ENCODE measurements around the gene TMEM129.
A peak's percentile ranks its signal among the peaks of the same experiment; 100 is the strongest.

Gene TMEM129

DNA sequence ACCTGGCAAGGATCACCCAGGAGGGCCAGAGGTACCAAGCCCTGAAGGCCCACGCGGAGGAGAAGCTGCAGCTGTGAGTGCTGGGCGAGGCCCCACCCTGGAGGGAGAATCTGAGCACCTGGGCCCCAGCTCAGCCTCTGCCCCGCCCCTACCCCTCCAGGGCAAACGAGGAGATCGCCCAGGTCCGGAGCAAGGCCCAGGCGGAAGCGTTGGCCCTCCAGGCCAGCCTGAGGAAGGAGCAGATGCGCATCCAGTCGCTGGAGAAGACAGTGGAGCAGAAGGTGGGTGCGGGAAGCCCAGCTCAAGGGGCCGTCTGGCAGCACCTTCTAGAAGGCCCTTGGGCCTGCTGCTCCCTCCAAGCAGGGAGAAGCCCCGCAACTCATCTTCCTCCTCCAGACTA is 23.4 kb upstream of the TMEM129 start:
- DNase-seq (ENCODE audit: low read depth): no peak

DNA sequence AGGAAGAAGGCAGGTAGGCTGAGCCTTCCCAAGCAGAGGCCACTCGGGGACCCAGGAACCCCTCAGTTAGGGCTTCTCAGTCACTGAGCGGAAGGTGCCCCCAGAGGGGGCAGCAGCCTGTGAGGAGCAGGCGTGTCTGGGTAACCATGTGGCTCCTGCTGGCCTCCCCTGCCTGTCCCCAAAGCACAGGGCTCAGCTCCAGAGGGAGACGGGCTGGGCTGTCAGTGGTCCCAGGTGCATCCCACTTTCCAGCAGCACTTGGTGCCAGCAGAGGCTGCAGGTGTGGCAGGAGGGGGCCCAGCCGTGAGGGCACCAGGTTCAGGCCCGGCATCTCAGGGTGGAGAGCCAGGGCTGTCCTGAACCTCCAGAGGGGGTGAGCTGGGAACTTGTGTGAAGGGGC is 22.9 kb upstream of the TMEM129 start:
- no peak for DNase-seq (ENCODE audit: low read depth)

DNA sequence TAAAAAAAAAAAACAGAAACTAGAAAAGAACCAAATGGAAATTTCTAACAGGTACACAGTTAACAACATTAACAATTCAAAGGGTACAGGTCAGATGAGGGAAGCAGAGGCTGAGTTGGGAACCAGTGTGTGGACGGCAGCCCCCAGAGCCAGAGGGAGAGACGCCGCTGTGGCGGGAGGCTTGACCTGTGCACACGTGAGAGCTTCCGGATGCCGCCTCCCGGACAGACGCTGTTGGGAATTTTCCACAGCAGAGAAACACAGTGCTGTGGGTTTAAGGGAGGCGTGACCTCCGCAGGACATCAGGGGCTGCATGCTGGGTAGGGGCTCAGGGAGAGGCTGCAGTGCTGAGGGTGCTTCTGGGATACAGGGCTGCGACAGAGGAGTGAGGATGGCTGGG is 22.4 kb upstream of the TMEM129 start:
- DNase-seq (ENCODE audit: low read depth): no peak

DNA sequence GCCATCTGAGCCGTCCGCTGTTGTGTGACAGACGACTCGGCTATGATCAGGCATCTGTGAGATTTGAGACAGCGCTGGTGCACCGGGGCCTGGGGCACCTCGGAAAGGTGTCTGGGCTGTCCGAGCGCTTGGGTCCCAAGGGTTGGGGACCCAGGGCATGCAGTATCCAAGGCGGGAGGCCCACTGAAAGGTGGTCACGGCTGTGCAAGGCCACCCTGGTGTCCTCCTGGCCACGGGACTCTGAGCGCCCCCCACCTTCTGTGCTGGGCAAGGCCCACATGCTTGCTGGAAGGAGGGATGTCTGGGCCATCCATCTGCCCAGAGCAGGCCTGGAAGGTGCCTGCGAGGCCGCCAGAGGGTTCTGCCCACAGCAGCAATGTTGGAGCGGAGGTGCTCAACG is 20.1 kb upstream of the TMEM129 start:
- DNase-seq (ENCODE audit: low read depth): no peak

DNA sequence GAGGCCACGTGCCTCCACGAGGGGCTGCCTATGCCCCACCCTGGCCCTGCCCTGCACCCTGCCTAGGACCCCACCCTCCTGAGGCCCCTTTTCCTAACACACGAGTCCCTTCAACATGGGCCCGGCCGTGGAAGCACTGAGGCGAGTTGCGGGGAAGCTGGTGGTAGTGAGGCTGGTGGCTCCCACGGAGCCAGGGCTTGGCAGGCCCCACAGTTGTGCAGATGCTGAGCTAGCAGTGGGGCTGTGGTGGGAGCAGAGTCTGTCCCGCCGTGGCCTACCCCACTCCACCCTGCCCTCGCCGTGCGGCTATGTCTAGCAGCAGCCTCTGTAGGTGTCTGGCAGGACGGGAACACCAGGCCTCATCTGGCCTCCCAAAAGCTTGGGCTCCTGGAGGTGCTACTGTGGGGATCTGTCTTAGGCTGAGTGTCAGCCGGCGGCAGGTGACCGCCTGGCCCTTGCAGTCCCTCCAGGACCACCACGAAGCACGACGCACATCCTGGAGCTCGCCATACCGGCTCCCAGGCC is 19.0 kb upstream of the TMEM129 start:
- no peak for DNase-seq (ENCODE audit: low read depth)

DNA sequence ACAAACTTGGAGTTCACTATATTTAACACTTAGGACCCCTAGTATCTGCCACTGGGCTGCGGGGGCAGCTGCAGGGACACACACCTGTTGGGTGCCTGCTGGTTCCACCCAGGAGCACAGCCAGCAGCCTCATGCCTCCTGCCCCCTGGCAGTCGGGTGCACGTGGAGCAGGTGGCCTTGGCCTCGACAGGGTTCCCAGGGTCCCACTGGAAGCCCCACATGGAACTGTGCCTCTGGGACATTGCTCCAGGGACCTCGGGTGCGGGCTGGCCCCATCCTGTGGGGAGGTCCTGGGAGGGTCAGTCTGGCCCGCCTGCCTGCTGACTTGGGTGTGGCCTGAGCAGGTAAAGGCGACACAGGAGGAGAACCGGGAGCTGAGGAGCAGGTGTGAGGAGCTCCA is 18.2 kb upstream of the TMEM129 start:
- DNase-seq (ENCODE audit: low read depth): no peak

DNA sequence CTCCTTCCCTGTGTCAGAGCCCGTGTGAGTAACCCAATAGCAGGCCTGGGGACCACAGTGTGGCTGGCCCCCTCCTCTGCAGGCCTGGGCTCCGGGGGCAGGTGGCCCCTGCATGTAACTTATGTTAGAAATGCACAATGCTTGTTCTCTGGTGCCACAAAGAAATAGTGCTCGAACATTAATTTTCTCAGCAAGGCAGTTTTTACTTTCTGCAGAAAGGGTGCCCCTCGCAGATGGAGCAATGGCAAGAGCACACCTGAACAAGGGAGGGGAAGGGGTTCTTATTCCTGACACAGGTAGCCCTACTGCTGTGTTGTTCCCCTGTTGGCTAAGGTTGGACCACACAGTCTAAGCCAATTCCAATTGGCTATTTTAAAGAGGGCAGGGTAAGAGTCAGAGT is 17.3 kb upstream of the TMEM129 start:
- no peak for DNase-seq (ENCODE audit: low read depth)

DNA sequence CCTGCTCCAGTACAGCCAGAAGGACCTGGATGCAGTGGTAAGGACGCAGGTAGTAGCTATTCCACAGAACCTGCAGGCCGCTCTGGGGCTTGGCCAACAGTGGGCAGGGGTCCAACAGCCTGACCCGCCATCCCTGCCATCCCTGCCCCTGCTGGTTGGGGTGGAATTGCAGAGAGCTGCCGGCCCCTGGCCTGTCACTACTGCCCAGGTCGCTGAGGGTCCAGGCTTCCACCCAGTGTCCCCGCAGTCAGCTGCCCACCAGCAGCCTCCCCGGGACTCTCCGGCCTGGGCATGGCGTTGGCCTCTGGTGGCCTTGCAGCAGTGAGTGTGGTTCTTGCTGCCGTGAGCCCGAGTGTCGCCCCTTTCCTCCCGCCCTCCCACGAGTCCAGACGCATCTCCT is 16.5 kb upstream of the TMEM129 start:
- DNase-seq (ENCODE audit: low read depth): no peak

DNA sequence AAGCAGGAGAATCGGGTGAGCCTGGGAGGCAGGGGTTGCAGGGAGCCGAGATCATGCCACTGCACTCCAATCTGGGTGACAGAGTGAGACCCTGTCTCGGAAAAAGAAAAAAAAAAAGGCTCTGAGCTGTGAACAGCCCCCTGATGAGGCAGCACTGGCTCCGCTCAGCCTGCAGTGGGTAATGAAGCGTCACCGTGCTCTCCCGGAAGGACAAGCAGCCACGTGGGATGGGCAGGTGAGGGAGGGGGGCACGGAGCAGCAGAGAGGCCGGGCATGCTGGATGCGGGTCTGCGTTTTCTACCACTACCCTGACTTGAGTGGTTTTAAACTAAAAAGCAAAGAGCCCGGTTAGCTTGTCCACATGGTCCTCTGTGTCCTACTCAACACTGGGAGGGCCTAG is 15.7 kb upstream of the TMEM129 start:
- DNase-seq (ENCODE audit: low read depth): no peak

DNA sequence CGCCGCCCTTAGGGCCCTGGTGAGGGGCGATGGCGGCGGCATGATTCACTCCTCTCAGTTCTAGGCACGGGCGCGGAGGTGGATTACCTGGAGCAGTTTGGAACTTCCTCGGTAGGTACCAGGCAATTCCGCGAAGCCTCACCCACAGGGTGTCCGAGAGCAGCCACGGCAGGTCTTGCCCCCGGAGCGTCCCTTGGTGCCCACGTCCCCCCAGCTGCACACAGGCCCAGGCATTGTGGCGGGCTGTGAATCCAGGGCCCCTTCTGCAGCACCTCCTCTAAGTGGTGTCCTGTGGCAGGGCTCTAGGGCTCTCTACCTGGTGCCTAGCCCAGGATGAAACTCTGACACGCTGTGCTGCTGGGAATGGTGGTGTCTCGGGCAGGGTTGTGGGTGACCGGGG is 14.1 kb upstream of the TMEM129 start:
- DNase-seq (ENCODE audit: low read depth): no peak

DNA sequence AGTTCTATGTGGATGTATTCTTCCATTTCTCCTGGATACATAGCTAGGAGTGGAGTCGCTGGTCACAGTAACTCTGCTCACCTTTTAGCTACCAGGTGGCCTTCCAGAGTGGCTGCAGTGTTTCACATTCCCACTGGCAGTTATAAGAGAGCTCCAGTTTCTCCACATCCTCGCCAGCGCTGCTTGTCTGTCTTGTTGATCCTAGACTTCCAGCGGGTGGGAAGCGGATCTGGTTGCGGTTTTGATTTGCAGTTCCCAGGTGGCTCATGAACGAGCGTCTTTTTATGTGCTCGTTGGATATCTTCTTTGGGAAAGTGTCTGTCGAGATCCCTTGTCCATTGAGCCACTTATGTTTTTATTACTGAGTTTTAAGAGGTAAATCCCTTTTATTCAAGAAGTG is 11.8 kb upstream of the TMEM129 start:
- no peak for DNase-seq (ENCODE audit: low read depth)

DNA sequence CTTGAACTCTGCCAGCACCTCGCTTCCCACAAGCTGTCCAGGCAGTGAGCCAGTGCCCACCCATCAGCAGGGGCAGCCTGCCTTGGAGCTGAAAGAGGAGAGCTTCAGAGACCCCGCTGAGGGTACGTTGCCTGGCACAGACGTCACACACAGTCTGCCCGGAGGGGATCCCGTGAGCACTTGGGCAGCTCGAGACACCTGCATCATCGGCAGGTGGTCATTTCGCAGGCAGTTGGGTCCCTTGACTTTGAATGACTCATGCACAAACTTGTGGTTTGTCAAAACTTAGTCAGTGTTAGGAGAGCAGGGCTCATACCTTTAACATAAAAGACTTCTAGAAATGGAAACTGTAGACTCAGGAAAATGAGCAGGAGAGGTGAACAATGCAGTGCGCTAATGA is 10.1 kb upstream of the TMEM129 start:
- DNase-seq (ENCODE audit: low read depth): no peak

DNA sequence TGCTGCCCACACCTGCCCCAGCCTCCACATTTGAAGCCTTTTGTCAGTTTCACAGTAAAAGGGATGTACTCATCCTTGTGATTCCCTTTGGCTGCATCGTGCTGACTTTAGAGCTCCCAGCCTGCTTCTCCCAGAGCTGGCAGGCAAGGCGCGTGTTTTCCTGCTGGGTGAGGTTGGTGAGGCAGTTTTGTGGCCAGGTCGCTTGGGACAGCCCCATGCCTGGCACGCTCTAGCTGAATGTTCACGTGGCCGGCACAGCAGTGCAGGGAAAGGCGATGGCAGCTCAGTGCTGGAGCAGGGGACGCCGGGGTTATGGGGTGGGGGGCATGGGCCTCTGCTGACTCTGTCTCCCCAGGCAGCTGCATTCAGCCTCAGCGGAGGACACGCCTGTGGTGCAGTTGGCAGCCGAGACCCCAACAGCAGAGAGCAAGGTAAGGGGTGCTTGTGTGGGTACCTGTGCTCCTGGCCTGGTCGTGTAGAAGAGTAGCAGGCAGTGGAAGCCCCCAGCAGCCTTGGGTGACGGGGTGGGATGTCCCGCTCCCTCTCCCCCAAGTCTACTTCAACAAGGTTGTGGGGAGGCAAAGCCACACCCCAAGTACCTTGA is 9.5 kb upstream of the TMEM129 start:
- no peak for DNase-seq (ENCODE audit: low read depth)

DNA sequence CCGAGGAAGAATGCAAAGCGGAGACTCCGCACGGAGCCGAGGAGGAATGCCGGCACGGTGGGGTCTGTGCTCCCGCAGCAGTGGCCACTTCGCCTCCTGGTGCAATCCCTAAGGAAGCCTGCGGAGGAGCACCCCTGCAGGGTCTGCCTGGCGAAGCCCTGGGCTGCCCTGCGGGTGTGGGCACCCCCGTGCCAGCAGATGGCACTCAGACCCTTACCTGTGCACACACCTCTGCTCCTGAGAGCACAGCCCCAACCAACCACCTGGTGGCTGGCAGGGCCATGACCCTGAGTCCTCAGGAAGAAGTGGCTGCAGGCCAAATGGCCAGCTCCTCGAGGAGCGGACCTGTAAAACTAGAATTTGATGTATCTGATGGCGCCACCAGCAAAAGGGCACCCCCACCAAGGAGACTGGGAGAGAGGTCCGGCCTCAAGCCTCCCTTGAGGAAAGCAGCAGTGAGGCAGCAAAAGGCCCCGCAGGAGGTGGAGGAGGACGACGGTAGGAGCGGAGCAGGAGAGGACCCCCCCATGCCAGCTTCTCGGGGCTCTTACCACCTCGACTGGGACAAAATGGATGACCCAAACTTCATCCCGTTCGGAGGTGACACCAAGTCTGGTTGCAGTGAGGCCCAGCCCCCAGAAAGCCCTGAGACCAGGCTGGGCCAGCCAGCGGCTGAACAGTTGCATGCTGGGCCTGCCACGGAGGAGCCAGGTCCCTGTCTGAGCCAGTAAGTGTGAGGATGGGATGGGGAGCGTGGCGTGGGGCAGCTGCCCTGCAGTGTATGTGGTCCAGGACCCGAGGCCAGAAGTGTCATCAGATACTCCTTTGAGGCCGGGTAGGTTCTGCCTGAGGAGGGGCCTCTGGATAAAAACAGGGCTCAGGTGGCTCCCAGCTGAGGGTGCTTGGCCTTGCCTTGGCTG is 7.2 kb upstream of the TMEM129 start:
- DNase-seq (ENCODE audit: low read depth): no peak

DNA sequence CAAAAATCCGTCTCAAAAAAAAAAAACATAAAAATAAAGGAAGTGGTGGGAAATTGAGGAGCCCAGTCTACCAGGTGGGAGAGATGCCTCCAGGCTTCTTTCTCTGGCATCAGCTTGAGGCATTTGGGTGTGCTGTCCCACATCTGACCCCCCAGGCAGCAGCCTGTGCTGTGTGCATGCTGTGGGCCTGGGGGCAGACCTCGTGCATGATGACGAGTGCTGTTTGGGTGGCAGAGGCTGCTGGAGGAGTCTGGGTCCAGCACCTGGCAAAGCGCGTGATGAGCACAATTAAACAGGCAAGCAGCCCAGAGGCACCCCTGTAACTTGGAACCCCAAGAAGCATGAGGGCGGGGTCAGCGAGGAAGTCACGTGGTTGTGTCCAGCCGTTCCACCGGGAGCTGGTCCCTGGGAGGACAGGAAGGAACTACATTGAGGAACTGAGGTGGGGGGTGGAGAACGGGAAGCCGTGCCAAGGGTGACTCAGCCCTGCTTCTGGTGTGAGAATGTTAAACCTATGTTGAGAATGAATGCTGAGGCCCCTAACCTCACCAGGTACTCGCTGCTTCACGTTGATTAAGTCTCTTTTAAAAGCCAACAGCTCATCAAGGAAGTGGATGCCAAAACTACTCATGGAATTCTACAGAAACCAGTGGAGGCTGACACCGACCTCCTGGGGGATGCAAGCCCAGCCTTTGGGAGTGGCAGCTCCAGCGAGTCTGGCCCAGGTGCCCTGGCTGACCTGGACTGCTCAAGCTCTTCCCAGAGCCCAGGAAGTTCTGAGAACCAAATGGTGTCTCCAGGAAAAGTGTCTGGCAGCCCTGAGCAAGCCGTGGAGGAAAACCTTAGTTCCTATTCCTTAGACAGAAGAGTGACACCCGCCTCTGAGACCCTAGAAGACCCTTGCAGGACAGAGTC is 6.3 kb upstream of the TMEM129 start:
- DNase-seq (ENCODE audit: low read depth): no peak

DNA sequence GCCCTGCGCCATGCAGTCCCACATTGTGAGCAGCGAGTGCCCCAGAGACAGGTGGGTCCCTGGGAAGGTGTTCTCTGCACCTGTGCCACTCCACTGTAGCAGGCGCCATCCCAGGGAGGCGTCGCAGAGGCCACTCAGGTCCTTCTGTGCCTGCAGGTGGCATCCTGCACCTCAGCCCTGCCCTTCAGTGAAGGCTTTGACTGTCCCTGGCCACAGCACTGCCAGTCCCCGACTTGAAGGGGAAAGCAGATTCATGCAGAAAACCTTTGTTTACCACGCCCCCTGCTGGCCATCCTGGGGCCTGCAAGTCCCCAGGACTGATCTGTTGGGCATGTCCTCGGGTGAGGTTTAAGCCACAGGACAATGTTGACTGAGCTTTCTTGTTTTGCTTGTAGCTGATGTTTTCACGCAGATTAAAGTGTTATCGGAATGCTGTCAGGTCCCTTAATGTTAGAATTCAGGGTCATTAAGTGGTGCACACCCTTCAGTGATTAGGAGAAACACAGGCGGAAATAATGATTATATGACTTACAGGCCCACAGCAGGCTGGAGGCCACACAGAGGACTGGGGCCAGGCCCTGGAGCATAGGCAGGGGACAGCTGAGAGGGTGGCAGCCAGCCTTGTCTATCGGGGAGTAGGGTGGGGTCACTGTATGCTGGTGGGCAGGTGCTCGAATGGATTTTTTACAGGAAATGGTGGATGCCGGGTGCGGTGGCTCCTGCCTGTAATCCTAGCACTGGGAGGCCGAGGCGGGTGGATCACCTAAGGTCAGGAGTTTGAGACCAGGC is 5.2 kb upstream of the TMEM129 start:
- DNase-seq (ENCODE audit: low read depth): peak; percentile 84

DNA sequence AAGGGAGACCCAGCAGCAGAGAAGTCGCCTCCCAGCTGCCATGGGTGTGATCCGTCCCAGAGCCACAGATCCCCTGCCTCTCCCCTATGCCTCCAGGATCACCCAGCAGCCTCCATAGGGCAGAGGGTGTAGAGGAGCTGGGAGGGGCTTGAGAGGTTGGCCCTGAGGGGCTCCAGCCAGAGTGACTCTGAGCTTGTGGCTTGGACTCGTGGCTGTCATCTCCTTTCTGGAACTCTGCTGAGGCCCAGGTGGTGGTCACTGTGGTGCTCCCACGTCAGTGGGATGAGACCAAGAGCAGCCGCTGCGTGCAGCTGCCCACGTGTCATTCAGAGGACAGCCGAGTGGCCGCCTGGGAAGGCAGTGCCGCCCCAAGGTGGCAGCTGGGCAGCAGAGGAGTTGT is 4.4 kb upstream of the TMEM129 start:
- no peak for DNase-seq (ENCODE audit: low read depth)

DNA sequence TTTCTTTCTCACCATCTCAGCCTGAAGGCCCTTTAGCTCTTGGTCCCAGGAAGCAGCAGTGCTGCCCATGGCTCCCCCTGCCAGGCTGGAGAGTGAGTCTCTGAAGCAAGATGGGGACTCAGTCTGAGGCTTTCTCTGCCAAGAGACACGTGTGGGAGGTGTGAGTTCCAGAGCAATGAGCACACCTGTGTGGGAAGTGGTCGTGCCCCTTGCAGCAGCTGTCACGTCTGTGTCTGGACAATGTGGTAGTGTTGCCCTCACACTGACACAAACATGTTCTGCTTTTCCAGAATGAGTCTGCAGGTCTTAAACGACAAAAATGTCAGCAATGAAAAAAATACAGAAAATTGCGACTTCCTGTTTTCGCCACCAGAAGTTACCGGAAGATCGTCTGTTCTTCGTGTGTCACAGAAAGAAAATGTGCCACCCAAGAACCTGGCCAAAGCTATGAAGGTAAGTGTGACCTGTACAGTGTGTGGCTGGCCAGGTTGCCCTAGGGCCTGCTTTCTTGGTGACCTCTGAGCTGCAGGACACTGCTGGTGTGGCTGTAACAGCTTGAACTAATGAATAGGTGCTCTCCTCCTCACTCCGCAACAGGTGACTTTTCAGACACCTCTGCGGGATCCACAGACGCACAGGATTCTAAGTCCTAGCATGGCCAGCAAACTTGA is 2.1 kb upstream of the TMEM129 start:
- peak; percentile 38 for DNase-seq (ENCODE audit: low read depth)

DNA sequence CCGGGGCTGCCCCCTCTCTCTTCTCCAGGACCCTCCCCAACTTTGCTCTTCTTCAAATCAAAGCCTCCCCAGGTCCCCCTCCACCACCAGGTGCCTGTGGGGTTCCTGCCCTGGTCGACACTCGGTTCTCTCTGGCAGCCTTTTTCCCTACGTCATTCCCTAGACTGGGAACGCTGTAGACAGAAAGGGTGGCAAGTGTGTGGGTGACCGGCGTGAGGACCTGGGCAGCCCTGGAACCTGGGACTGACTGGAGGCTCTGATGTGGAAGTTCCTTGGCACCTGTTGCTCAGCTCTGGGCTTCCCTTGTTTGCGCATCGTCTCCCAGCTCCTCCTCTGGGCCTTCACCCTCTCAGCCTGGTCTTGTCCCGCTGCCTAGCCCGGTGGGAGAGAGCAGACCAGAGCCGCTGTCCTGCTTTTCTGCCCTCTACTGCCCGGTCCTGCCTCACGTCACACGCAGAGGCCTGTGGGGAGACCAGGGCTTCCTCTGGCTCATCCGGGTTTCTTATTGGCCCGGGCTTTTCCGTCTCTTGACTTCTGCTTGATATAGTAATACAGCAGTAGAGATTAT is 1.5 kb upstream of the TMEM129 start:
- no peak for DNase-seq (ENCODE audit: low read depth)

DNA sequence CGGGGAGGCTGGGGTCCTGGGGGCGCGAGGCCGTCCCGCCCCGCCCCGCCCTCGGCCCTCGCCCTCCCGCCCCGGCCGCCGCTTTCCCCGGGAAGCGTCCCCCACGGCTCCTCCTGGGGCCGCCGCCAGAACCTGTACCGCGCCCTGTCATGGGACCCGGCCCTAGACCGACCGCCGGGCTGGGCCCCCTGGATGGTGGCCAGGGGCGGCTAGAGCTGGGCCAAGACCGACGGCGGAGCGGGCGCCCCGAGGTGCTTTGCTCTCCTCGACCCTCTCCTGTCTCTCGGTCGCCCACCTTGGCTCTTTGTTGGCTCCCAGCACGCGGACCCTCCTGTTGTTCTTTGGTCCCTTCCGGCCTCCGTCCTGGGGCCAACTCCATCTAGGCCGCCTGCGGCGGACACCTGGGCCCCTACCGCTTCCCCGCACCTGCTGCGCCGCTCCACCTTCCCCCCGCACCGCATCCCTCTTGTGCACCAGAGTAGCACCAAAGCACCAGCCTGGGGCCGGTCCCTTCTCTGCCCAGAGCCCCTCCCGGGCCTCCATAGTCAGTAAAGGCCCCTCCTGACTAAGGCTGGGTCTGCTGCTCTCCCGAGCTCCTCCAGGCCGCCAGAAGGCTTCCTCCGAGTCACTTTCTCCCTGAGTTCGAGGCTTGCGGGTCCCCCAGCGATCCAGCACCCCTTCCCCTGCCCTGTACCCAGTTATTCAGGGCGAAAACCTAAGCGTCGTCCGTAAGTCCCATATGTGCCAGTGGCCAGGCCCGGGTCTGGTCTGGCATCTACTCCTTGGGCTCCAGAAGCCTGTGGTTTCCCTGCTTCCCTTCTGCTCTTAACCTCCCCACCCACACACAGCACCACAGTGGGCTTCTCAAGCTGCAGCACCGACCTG is 785 bp upstream of the TMEM129 start:
- DNase-seq (ENCODE audit: low read depth): no peak
